K562 (cell line): Measurements from ENCODE around the gene KCP. TPM values are rescaled to one million over a fixed set of nuclear protein-coding genes. Genes with fewer than 3 reads are reported as not detected.

ENCODE experiments used
- ATAC-seq: fragments of 200-7000 bp; cut with Tn5 transposase; 3 replicates; pipeline ENCODE4 v1.9.1; 2020; ENCODE audit warnings: moderate library complexity
- BruUV-seq: library from RNA; stranded (reverse); fragments of 400-500 nt; replicated peaks from 2 replicates; lab custom pipeline; 2021; lab: Mats Ljungman, UMichigan
- CTCF ChIA-PET: fragments of 300-600 bp; formaldehyde crosslinking; extraction: SDS; loops from one replicate; lab custom pipeline; 2021; ENCODE audit warnings: low intra/inter-chr PET ratio; lab: Yijun Ruan, JAX
- POLR2A ChIA-PET: fragments of 300-600, 350-650 bp; sonication (Branson Sonifier 250); formaldehyde crosslinking; extraction: SDS; loops from one replicate; lab custom pipeline; 2021; ENCODE audit warnings: antibody characterized with exemption, inconsistent platforms; lab: Yijun Ruan, JAX
- DNase-seq, 4 experiments: peaks; one replicate each; pipeline versions ENCODE4 v3.0.0 to v3.0.0-alpha.2; 2011 to 2018; ENCODE audit warnings: low spot score in 3 of 4, mixed read lengths in 3 of 4; ENCODE audit errors: extremely low read depth in 1 of 4
- FAIRE-seq: peaks from 2 replicates; lab custom pipeline; 2011; peaks lifted over from hg19 to GRCh38; lab: Jason Lieb, UNC
- H2AFZ ChIP-seq: 2 replicates; pipeline ENCODE4 v1.6.0; 2011; ENCODE audit warnings: low read depth, low read length, control low read depth, inconsistent platforms
- H3K27ac ChIP-seq: fragments of 200-600 bp; 3 replicates; pipeline ENCODE4 v1.8.0; 2011; ENCODE audit warnings: low read depth, mild to moderate bottlenecking, control low read depth, inconsistent platforms, low read length, moderate library complexity, mixed read lengths; ENCODE audit errors: extremely low read depth
- H3K27me3 ChIP-seq, 2 experiments: fragments of 300-600 bp in 1 of 2; 2 replicates in 1 of 2; 3 replicates in 1 of 2; pipeline versions ENCODE4 v1.6.0 to v1.8.0; 2011; ENCODE audit warnings: inconsistent platforms in 2 of 2, low read length in 2 of 2, mild to moderate bottlenecking in 1 of 2, mixed read lengths in 1 of 2, moderate library complexity in 1 of 2; ENCODE audit not compliant: control insufficient read depth in 2 of 2, insufficient read depth in 2 of 2
- H3K36me3 ChIP-seq: fragments of 300-600 bp; 3 replicates; pipeline ENCODE4 v1.8.0; 2011; ENCODE audit warnings: mild to moderate bottlenecking, low read length, inconsistent platforms; ENCODE audit not compliant: control insufficient read depth, insufficient read depth
- H3K4me1 ChIP-seq, 2 experiments: fragments of 200-600 bp in 1 of 2; replicated peaks in 1 of 2; 2 replicates in 1 of 2; 3 replicates in 1 of 2; pipeline versions ENCODE4 v1.5.1 to v1.8.0; 2011; ENCODE audit warnings: inconsistent platforms in 2 of 2, low read length in 2 of 2, mild to moderate bottlenecking in 1 of 2, mixed read lengths in 1 of 2, moderate library complexity in 1 of 2; ENCODE audit not compliant: control insufficient read depth in 2 of 2, insufficient read depth in 2 of 2
- H3K4me2 ChIP-seq: 2 replicates; pipeline ENCODE4 v1.6.1; 2011; ENCODE audit warnings: low read length, control low read depth, inconsistent platforms, mixed read lengths; ENCODE audit not compliant: insufficient read depth
- H3K4me3 ChIP-seq: fragments of 200-600 bp; sonication (generic), shearing (Covaris generic); 2 replicates; pipeline ENCODE4 v1.5.1; 2016; ENCODE audit warnings: control low read depth, inconsistent platforms
- H3K79me2 ChIP-seq: fragments of 200-600 bp; 3 replicates; pipeline ENCODE4 v1.8.0; 2011; ENCODE audit warnings: low read length, inconsistent platforms; ENCODE audit not compliant: control insufficient read depth, insufficient read depth
- H3K9ac ChIP-seq, 2 experiments: 2 replicates each; pipeline versions ENCODE4 v1.6.0 to v1.6.1; 2011; ENCODE audit warnings: low read depth in 2 of 2, low read length in 2 of 2, control low read depth in 1 of 2, inconsistent platforms in 1 of 2, mild to moderate bottlenecking in 1 of 2, mixed read lengths in 1 of 2; ENCODE audit not compliant: insufficient read depth in 1 of 2
- H3K9me1 ChIP-seq: one replicate; pipeline ENCODE4 v1.6.0; 2011; ENCODE audit warnings: inconsistent platforms, mild to moderate bottlenecking, low read length, moderate library complexity; ENCODE audit not compliant: control insufficient read depth, insufficient read depth
- H3K9me3 ChIP-seq: replicated peaks from 2 replicates; pipeline ENCODE4 v1.5.1; 2011; ENCODE audit warnings: low read depth, low read length, inconsistent platforms; ENCODE audit not compliant: control insufficient read depth, insufficient read depth
- H4K20me1 ChIP-seq: replicated peaks from 2 replicates; pipeline ENCODE4 v1.6.1; 2011; ENCODE audit warnings: low read length, inconsistent platforms, mixed read lengths; ENCODE audit not compliant: control insufficient read depth, insufficient read depth
- DMBX1 ChIP-seq: fragments of 250-450 bp; sonication (Bioruptor Pico); IDR thresholded peaks from 2 replicates; pipeline ENCODE4 v1.8.0; 2022; ENCODE audit warnings: inconsistent platforms, mild to moderate bottlenecking, moderate library complexity, borderline replicate concordance
- ELF4 ChIP-seq: fragments of 450-650 bp; formaldehyde crosslinking; IDR thresholded peaks from 2 replicates; pipeline ENCODE4 v1.4.0; 2022; ENCODE audit warnings: missing genetic modification characterization
- KLF10 ChIP-seq: fragments of 250-450 bp; sonication (Bioruptor Pico); IDR thresholded peaks from 2 replicates; pipeline ENCODE4 v1.6.1; 2021; ENCODE audit warnings: matching md5 sums
- RBM17 ChIP-seq: fragments of 200-400 bp; formaldehyde crosslinking; IDR thresholded peaks from 2 replicates; pipeline ENCODE4 v1.6.1; 2017; ENCODE audit warnings: low read depth, mild to moderate bottlenecking, low read length, borderline replicate concordance
- SUPT5H ChIP-seq: fragments of 450-650 bp; IDR thresholded peaks from 2 replicates; pipeline ENCODE4 v1.6.1; 2016
- ZBED1 ChIP-seq: IDR thresholded peaks from 2 replicates; pipeline ENCODE4 v1.6.1; 2014
- ZNF175 ChIP-seq: fragments of 200-800 bp; sonication (Bioruptor generic); IDR thresholded peaks from 2 replicates; pipeline ENCODE4 v1.6.1; 2016; ENCODE audit warnings: low read depth, mild to moderate bottlenecking, missing genetic modification characterization, missing compliant biosample characterization
- ZNF277 ChIP-seq: fragments of 250-450 bp; sonication (Bioruptor Pico); IDR thresholded peaks from 2 replicates; pipeline ENCODE4 v1.8.0; 2022; ENCODE audit warnings: inconsistent platforms, mild to moderate bottlenecking, moderate library complexity, borderline replicate concordance
- ZNF3 ChIP-seq: fragments of 250-450 bp; sonication (Bioruptor Pico); IDR thresholded peaks from 2 replicates; pipeline ENCODE4 v1.5.0; 2021; ENCODE audit warnings: mild to moderate bottlenecking, moderate library complexity
- ZNF398 ChIP-seq: fragments of 250-450 bp; sonication (Bioruptor Pico); IDR thresholded peaks from 2 replicates; pipeline ENCODE4 v1.8.0; 2021; ENCODE audit warnings: moderate library complexity, mild to moderate bottlenecking, inconsistent platforms
- ZNF644 ChIP-seq: fragments of 200-800 bp; sonication (Bioruptor generic); IDR thresholded peaks from 2 replicates; pipeline ENCODE4 v1.6.1; 2016; ENCODE audit warnings: low read depth, missing genetic modification characterization, missing compliant biosample characterization
- ZNF764 ChIP-seq: fragments of 250-450 bp; sonication (Bioruptor Pico); IDR thresholded peaks from 2 replicates; pipeline ENCODE4 v1.4.0; 2020; ENCODE audit warnings: low read depth, mild to moderate bottlenecking, moderate library complexity
- WGBS: fragments of 100-300 bp; shearing (Covaris generic); methylation state at CpG from one replicate; pipeline ENCODE4 v1.1.6; 2016; ENCODE audit warnings: low coverage, mixed read lengths; ENCODE audit not compliant: insufficient coverage; ENCODE audit errors: missing lambda C conversion rate; 5-methylcytosine and 5-hydroxymethylcytosine counted together
- in situ Hi-C: fragments of 300-500 bp; cut with MboI; formaldehyde crosslinking; loops from 4 replicates; pipeline ENCODE4 v1.15.0; 2018; ENCODE audit warnings: inconsistent platforms, mixed read lengths
- intact Hi-C: fragments of 100-400 bp; cut with micrococcal nuclease; formaldehyde crosslinking; loops from 2 replicates; pipeline ENCODE4 v1.14.2; 2022
- polyA plus RNA-seq, 8 experiments: library from polyadenylated mRNA; depleted of rRNA in 4 of 8; stranded (reverse) in 5 of 8; unstranded in 3 of 8; fragments of >200 nt; fragmentation: Nextera tagmentation in 2 of 8; fragmentation: Illumina TruSeq in 1 of 8; extraction: Ambion mirVana in 2 of 8; extraction: Trizol in 1 of 8; gene quantifications; 2 replicates each; pipeline versions ENCODE4 v1.2.1 to v1.2.3, GENCODE V29; 2011 to 2014; ENCODE audit warnings: inconsistent platforms in 1 of 8, missing spikeins in 1 of 8
- total RNA-seq, 7 experiments: library from RNA; depleted of rRNA in 6 of 7; stranded (reverse); fragments of >200 nt in 6 of 7; fragmentation: Illumina TruSeq in 2 of 7; extraction: Trizol in 2 of 7; gene quantifications; 2 replicates each; pipeline versions ENCODE4 v1.2.1 to v1.2.3, GENCODE V29; 2011 to 2021; ENCODE audit warnings: low replicate concordance in 1 of 7
- TF ChIP-seq, protein P1 (sequence below): fragments of 200-400 bp; formaldehyde crosslinking; IDR thresholded peaks from 2 replicates; pipeline ENCODE4 v1.6.1; 2017; ENCODE audit warnings: mild to moderate bottlenecking, low read depth, low read length, moderate library complexity
- TF ChIP-seq, protein P2 (sequence below): fragments of 250-450 bp; sonication (Bioruptor Pico); IDR thresholded peaks from 2 replicates; pipeline ENCODE4 v1.5.0; 2020; ENCODE audit warnings: mild to moderate bottlenecking

The KCP gene
- total and polyA plus RNA-seq, 9 of the 15 experiments (the other 6 are each of a cell fraction or from before 2014, with no cell fraction given) = 0.06 to 0.17 (median 0.12) TPM; not detected in 3

GRCh38 chr7:128902761-128903585, 7.5 kb downstream of the KCP start:
- Histone ChIP-seq H3K4me3 (no peak overlapping the region), H3K9me1 (no peaks in the 10 kb centered on the region), H3K4me2 (peak overlapping the region; percentile 58), H3K9ac (peak overlapping the region; percentile 24 to 70; a peak in 3 of 4 replicates), H3K27me3 (peaks cover 5 to 17% of the 10 kb centered on the region in 2 experiments; a peak in 4 of 5 replicates), H2AFZ (peak overlapping the region; percentile 47), H3K79me2 (no peaks in the 10 kb centered on the region), H3K27ac (peak overlapping the region; percentile 2; the same call in 1 of the 3 replicates), H3K4me1 (peaks cover 13 to 29% of the 10 kb centered on the region in 2 experiments), H4K20me1 (no peaks in the 10 kb centered on the region), H3K9me3 (peaks cover 11% of the 10 kb centered on the region; the same call in 1 of the 2 replicates), H3K36me3 (no peaks in the 10 kb centered on the region)
- POLR2A ChIA-PET = interaction anchor here (0.5 to 1.1 kb wide), 5 partner anchors 8 to 442 kb away, joined by 3 to 4 read pairs (median 3); no protein-coding TSS in a partner anchor
- no TSS peak for BruUV-seq
- DNase-seq = peak in 3 of 4 experiments; percentile 66 to 89 (median 84)
- in situ Hi-C loops (no loop called here), intact Hi-C loops (no loop called here)
- 25% methylated on average over 12 of the region's 12 CpGs for WGBS
- CTCF ChIA-PET = interaction anchor here (1.5 kb wide), 1 partner anchor 307 kb away, joined by 5 read pairs; no protein-coding TSS in a partner anchor
- peak; percentile 80 for ATAC-seq
- peak; percentile 65 for FAIRE-seq
- TF ChIP-seq SUPT5H (no peak), ZNF398 (CRISPR knock-in tag) (no peak), ZNF3 (no peak), KLF10 (CRISPR knock-in tag) (no peak), ELF4 (CRISPR knock-in tag) (0 out of 2 replicates have a peak, but pooled peaks have one; percentile 47), RBM17 (no peak), ZNF277 (CRISPR knock-in tag) (no peak), ZBED1 (no peak), ZNF764 (CRISPR knock-in tag) (no peak), DMBX1 (CRISPR knock-in tag) (no peak), ZNF175 (peak; percentile 87), ZNF644 (tag) (no peak)
- TF ChIP-seq, protein P1, sequence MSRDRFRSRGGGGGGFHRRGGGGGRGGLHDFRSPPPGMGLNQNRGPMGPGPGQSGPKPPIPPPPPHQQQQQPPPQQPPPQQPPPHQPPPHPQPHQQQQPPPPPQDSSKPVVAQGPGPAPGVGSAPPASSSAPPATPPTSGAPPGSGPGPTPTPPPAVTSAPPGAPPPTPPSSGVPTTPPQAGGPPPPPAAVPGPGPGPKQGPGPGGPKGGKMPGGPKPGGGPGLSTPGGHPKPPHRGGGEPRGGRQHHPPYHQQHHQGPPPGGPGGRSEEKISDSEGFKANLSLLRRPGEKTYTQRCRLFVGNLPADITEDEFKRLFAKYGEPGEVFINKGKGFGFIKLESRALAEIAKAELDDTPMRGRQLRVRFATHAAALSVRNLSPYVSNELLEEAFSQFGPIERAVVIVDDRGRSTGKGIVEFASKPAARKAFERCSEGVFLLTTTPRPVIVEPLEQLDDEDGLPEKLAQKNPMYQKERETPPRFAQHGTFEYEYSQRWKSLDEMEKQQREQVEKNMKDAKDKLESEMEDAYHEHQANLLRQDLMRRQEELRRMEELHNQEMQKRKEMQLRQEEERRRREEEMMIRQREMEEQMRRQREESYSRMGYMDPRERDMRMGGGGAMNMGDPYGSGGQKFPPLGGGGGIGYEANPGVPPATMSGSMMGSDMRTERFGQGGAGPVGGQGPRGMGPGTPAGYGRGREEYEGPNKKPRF = no peak
- TF ChIP-seq, protein P2, sequence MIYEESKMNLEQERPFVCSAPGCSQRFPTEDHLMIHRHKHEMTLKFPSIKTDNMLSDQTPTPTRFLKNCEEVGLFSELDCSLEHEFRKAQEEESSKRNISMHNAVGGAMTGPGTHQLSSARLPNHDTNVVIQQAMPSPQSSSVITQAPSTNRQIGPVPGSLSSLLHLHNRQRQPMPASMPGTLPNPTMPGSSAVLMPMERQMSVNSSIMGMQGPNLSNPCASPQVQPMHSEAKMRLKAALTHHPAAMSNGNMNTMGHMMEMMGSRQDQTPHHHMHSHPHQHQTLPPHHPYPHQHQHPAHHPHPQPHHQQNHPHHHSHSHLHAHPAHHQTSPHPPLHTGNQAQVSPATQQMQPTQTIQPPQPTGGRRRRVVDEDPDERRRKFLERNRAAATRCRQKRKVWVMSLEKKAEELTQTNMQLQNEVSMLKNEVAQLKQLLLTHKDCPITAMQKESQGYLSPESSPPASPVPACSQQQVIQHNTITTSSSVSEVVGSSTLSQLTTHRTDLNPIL (CRISPR knock-in tag) = no peak
